DND-41 (cell line): ENCODE data around the gene KIRREL2.

Experiments used
- EZH2 ChIP-seq: IDR thresholded peaks from 3 replicates; pipeline ENCODE4 v1.6.1; 2012; ENCODE audit warnings: borderline replicate concordance, low read depth, mild to moderate bottlenecking, moderate library complexity, low read length, inconsistent platforms; ENCODE audit not compliant: severe bottlenecking
- TF ChIP-seq, protein P1 (sequence below): IDR thresholded peaks from 2 replicates; pipeline ENCODE4 v1.5.1; 2012; ENCODE audit warnings: borderline replicate concordance, low read length, moderate library complexity, mild to moderate bottlenecking; ENCODE audit not compliant: poor library complexity, severe bottlenecking; ENCODE audit errors: extremely low read depth

DNA sequence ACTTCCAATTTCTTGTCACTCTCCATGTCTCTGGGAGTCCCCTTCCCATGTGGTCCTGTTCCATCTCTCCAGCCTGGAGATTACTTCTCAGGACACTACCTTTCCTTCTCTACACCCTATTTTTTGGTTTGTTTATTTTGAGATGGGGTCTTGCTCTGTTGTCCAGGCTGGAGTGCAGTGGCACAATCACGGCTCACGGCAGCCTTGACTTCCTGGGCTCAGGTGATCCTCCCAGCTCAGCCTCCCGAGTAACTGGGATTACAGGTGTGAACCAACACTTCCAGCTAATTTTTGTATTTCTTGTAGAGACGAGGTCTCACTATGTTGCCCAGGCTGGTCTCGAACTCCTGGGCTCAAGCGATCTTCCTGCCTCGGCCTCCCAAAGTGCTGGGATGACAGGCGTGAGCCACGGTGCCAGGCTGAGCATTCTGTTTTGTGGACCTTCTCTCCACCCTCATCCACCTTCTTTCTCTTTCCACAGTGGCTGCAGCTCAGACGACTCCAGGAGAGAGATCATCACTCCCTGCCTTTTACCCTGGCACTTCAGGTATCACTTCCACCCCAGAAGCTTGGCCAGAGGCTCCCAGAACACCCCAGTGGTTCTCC, 46.3 kb downstream of the KIRREL2 start:
- TF ChIP-seq, protein P1, sequence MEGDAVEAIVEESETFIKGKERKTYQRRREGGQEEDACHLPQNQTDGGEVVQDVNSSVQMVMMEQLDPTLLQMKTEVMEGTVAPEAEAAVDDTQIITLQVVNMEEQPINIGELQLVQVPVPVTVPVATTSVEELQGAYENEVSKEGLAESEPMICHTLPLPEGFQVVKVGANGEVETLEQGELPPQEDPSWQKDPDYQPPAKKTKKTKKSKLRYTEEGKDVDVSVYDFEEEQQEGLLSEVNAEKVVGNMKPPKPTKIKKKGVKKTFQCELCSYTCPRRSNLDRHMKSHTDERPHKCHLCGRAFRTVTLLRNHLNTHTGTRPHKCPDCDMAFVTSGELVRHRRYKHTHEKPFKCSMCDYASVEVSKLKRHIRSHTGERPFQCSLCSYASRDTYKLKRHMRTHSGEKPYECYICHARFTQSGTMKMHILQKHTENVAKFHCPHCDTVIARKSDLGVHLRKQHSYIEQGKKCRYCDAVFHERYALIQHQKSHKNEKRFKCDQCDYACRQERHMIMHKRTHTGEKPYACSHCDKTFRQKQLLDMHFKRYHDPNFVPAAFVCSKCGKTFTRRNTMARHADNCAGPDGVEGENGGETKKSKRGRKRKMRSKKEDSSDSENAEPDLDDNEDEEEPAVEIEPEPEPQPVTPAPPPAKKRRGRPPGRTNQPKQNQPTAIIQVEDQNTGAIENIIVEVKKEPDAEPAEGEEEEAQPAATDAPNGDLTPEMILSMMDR = no peak
- no peak for TF ChIP-seq EZH2
